Measurements from ENCODE around the gene MT1F. TPM values are rescaled to one million over a fixed set of nuclear protein-coding genes. Genes with fewer than 3 reads are reported as not detected.

The MT1F gene
- total RNA-seq, 1 experiment from 2014 or later, result 7.3 TPM

GRCh38 chr16:56700631-56701030, 42.9 kb downstream of the MT1F start:
- H3K9me3 ChIP-seq (ENCODE audit: control insufficient read depth in 1 of 2, insufficient read depth in 1 of 2, low read depth in 1 of 2, low read length in 2 of 2), result no peaks in the 10 kb centered on the region
- no peak for ATAC-seq
- peaks cover 0 to 11% of the 10 kb centered on the region in 2 experiments; a peak in 3 of 4 replicates for H3K4me1 ChIP-seq (ENCODE audit: control insufficient read depth in 1 of 2, insufficient read depth in 2 of 2, low read length in 2 of 2)
- H3K9me2 ChIP-seq (ENCODE audit: insufficient read depth), result no peaks in the 10 kb centered on the region
- H4K20me1 ChIP-seq (ENCODE audit: insufficient read depth), result no peaks in the 10 kb centered on the region
- no peaks in the 10 kb centered on the region for H3K36me3 ChIP-seq (ENCODE audit: control insufficient read depth in 1 of 2, insufficient read depth in 2 of 2, low read length in 2 of 2)
- no peak for DNase-seq (ENCODE audit: low read depth, low spot score)
- no peak overlapping the region for H3K27ac ChIP-seq (ENCODE audit: low read depth, low read length)
- no peak overlapping the region for H3K4me2 ChIP-seq (ENCODE audit: low read length)
- H3K4me3 ChIP-seq (replicated peaks in 1 of 2; ENCODE audit: low read depth in 1 of 2, low read length in 2 of 2), result no peak overlapping the region
- no peaks in the 10 kb centered on the region for H3K79me2 ChIP-seq (ENCODE audit: insufficient read depth, low read length)
- H2AFZ ChIP-seq (ENCODE audit: low read depth, low read length, poor library complexity, severe bottlenecking), result no peak overlapping the region
- intact Hi-C loops (cut with micrococcal nuclease), result loop anchor here (5.0 to 10.0 kb wide), 3 partner anchors 188 to 988 kb away; no protein-coding TSS in a partner anchor
- BruUV-seq (replicated peaks), result no TSS peak
- POLR2A ChIA-PET, result interaction anchor here (0.7 to 2.7 kb wide), 4 partner anchors 26 to 95 kb away, joined by 3 to 24 read pairs (median 8); partner anchors contain the start of gene MT1E
- CTCF ChIA-PET, result interaction anchor here (1.1 to 4.0 kb wide), 6 partner anchors 74 to 344 kb away, joined by 3 to 65 read pairs (median 22); partner anchors contain the start of gene MT1E
- H3K9ac ChIP-seq (ENCODE audit: low read length), result no peak overlapping the region
- TF ChIP-seq MAX (IDR thresholded peaks at IDR 0.05), result no peak
- H3K27me3 ChIP-seq (ENCODE audit: insufficient read depth, low read length), result no peaks in the 10 kb centered on the region
- RAD21 ChIA-PET (ENCODE audit: low non-redundant PET in 1 of 2, low total read pairs in 2 of 2, uncharacterized antibody in 2 of 2, unreplicated experiment in 2 of 2), result interaction anchor here (0.7 to 2.4 kb wide), 6 partner anchors 39 to 187 kb away, joined by 3 to 13 read pairs (median 6); partner anchors contain the start of gene MT1E (in 1 of the 2)

GRCh38 chr16:56701534-56701933, 43.8 kb downstream of the MT1F start:
- Histone ChIP-seq H4K20me1 (ENCODE audit: insufficient read depth) (no peaks in the 10 kb centered on the region), H3K9me2 (ENCODE audit: insufficient read depth) (no peaks in the 10 kb centered on the region), H3K27me3 (ENCODE audit: insufficient read depth, low read length) (no peaks in the 10 kb centered on the region), H3K4me3 (replicated peaks in 1 of 2; ENCODE audit: low read depth in 1 of 2, low read length in 2 of 2) (no peak overlapping the region), H3K36me3 (ENCODE audit: control insufficient read depth in 1 of 2, insufficient read depth in 2 of 2, low read length in 2 of 2) (no peaks in the 10 kb centered on the region), H3K9ac (ENCODE audit: low read length) (no peak overlapping the region), H3K4me2 (ENCODE audit: low read length) (peak overlapping the region; percentile 11; the same call in 1 of the 2 replicates), H3K4me1 (ENCODE audit: control insufficient read depth in 1 of 2, insufficient read depth in 2 of 2, low read length in 2 of 2) (peaks cover 0 to 11% of the 10 kb centered on the region in 2 experiments; a peak in 3 of 4 replicates), H3K79me2 (ENCODE audit: insufficient read depth, low read length) (no peaks in the 10 kb centered on the region), H3K27ac (ENCODE audit: low read depth, low read length) (no peak overlapping the region), H3K9me3 (ENCODE audit: control insufficient read depth in 1 of 2, insufficient read depth in 1 of 2, low read depth in 1 of 2, low read length in 2 of 2) (no peaks in the 10 kb centered on the region), H2AFZ (ENCODE audit: low read depth, low read length, poor library complexity, severe bottlenecking) (peak overlapping the region; percentile 44)
- ChIA-PET RAD21 (ENCODE audit: low non-redundant PET in 1 of 2, low total read pairs in 2 of 2, uncharacterized antibody in 2 of 2, unreplicated experiment in 2 of 2) (interaction anchor here (0.7 to 2.4 kb wide), 17 partner anchors 58 to 345 kb away, joined by 3 to 13 read pairs (median 4); no protein-coding TSS in a partner anchor), POLR2A (interaction anchor here (0.9 to 2.7 kb wide), 5 partner anchors 75 to 250 kb away, joined by 3 to 24 read pairs (median 4); partner anchors contain the start of genes MT1E, NUDT21 and OGFOD1), CTCF (interaction anchor here (0.5 to 4.0 kb wide), 30 partner anchors 9 to 390 kb away, joined by 3 to 65 read pairs (median 4); partner anchors contain the start of genes MT1E, MT2A, NUDT21 and OGFOD1)
- ATAC-seq, result no peak
- BruUV-seq (replicated peaks), result no TSS peak
- no peak for DNase-seq (ENCODE audit: low read depth, low spot score)
- intact Hi-C loops (cut with micrococcal nuclease), result loop anchor here (5.0 to 10.0 kb wide), 3 partner anchors 189 to 989 kb away; no protein-coding TSS in a partner anchor
- TF ChIP-seq CBX3 (IDR thresholded peaks at IDR 0.05; ENCODE audit: low read depth), result no peak
- no peak for TF ChIP-seq EZH2phosphoT487 (IDR thresholded peaks at IDR 0.05; ENCODE audit: borderline replicate concordance)
- TF ChIP-seq RAD21 (IDR thresholded peaks at IDR 0.05; ENCODE audit: low read depth), result no peak
- no peak for TF ChIP-seq CTCF (IDR thresholded peaks at IDR 0.05 in 2 of 3, conservative IDR thresholded peaks at IDR 0.05 in 1 of 3; ENCODE audit: borderline replicate concordance in 1 of 3, insufficient read depth in 1 of 3, low read depth in 2 of 3, low read length in 2 of 3)
- TF ChIP-seq JUND (IDR thresholded peaks at IDR 0.05), result no peak
- no peak for TF ChIP-seq TCF7L2 (IDR thresholded peaks at IDR 0.05; ENCODE audit: borderline replicate concordance, extremely low read depth, insufficient read depth, insufficient read length)
- TF ChIP-seq POLR2A (IDR thresholded peaks at IDR 0.05; ENCODE audit: borderline replicate concordance, extremely low read depth, insufficient read depth, insufficient read length), result no peak
- TF ChIP-seq SP1 (IDR thresholded peaks at IDR 0.05; ENCODE audit: low read depth), result no peak
- no peak for TF ChIP-seq CEBPB (IDR thresholded peaks at IDR 0.05; ENCODE audit: low read depth)
- no peak for TF ChIP-seq EZH2 (IDR thresholded peaks at IDR 0.05)
- no peak for TF ChIP-seq SIN3A (IDR thresholded peaks at IDR 0.05; ENCODE audit: low read depth)
- TF ChIP-seq ZBTB33 (IDR thresholded peaks at IDR 0.05; ENCODE audit: extremely low read depth, insufficient replicate concordance, low read length), result no peak
- TF ChIP-seq ZFX (IDR thresholded peaks at IDR 0.05), result no peak
- TF ChIP-seq ELF1 (IDR thresholded peaks at IDR 0.05; ENCODE audit: borderline replicate concordance, low read depth), result no peak
- no peak for TF ChIP-seq MAX (IDR thresholded peaks at IDR 0.05)
- no peak for TF ChIP-seq SRF (IDR thresholded peaks at IDR 0.05; ENCODE audit: low read depth)
- TF ChIP-seq EGR1 (IDR thresholded peaks at IDR 0.05; ENCODE audit: low read depth), result no peak

Measured in HCT116 (cell line).